H9 (cell line): Measurements from ENCODE around the gene SLC26A2. TPM values are rescaled to one million over a fixed set of nuclear protein-coding genes. Genes with fewer than 3 reads are reported as not detected.

Experiments
- DNase-seq: peaks from one replicate; pipeline ENCODE4 v3.0.0-alpha.2; 2017
- H2AFZ ChIP-seq: one replicate; pipeline ENCODE4 v1.6.1; 2013; ENCODE audit warnings: mild to moderate bottlenecking, low read length, control low read depth, moderate library complexity
- H2AK5ac ChIP-seq: 2 replicates; pipeline ENCODE4 v1.6.1; 2013; ENCODE audit warnings: low read length, control low read depth, mixed read lengths; ENCODE audit not compliant: insufficient read length
- H2BK120ac ChIP-seq: one replicate; pipeline ENCODE4 v1.6.1; 2013; ENCODE audit warnings: low read depth, mild to moderate bottlenecking, low read length, control low read depth, inconsistent platforms; ENCODE audit not compliant: poor library complexity, severe bottlenecking
- H2BK12ac ChIP-seq: 2 replicates; pipeline ENCODE4 v1.6.1; 2013; ENCODE audit warnings: low read length, control low read depth, mixed read lengths, low read depth; ENCODE audit not compliant: insufficient read length
- H2BK15ac ChIP-seq: 2 replicates; pipeline ENCODE4 v1.6.1; 2013; ENCODE audit warnings: low read depth, low read length, control low read depth
- H2BK20ac ChIP-seq: one replicate; pipeline ENCODE4 v1.6.1; 2013; ENCODE audit warnings: low read depth, mild to moderate bottlenecking, low read length, control low read depth, inconsistent platforms; ENCODE audit not compliant: poor library complexity, severe bottlenecking
- H2BK5ac ChIP-seq: 2 replicates; pipeline ENCODE4 v1.6.1; 2013; ENCODE audit warnings: low read length, control low read depth, mixed read lengths; ENCODE audit not compliant: insufficient read length
- H3K14ac ChIP-seq: 2 replicates; pipeline ENCODE4 v1.6.1; 2013; ENCODE audit warnings: low read length, control low read depth; ENCODE audit not compliant: insufficient read depth
- H3K18ac ChIP-seq: 2 replicates; pipeline ENCODE4 v1.6.1; 2013; ENCODE audit warnings: low read depth, mild to moderate bottlenecking, mixed read lengths, low read length, control low read depth; ENCODE audit not compliant: insufficient read length
- H3K23ac ChIP-seq: 2 replicates; pipeline ENCODE4 v1.6.1; 2013; ENCODE audit warnings: low read length, control low read depth, mixed read lengths, low read depth; ENCODE audit not compliant: insufficient read length
- H3K23me2 ChIP-seq: 2 replicates; pipeline ENCODE4 v1.6.1; 2013; ENCODE audit warnings: low read depth, mild to moderate bottlenecking, mixed read lengths, low read length, control low read depth; ENCODE audit not compliant: insufficient read length, poor library complexity, severe bottlenecking
- H3K27ac ChIP-seq: 2 replicates; pipeline ENCODE4 v1.5.1; 2013; ENCODE audit warnings: low read length, control low read depth, mixed read lengths, low read depth; ENCODE audit not compliant: insufficient read length
- H3K27me3 ChIP-seq: 2 replicates; pipeline ENCODE4 v1.6.1; 2013; ENCODE audit warnings: low read length, control low read depth, inconsistent platforms; ENCODE audit not compliant: insufficient read depth
- H3K4ac ChIP-seq: 2 replicates; pipeline ENCODE4 v1.6.1; 2013; ENCODE audit warnings: low read depth, mild to moderate bottlenecking, control low read depth, inconsistent platforms, low read length, moderate library complexity
- H3K4me1 ChIP-seq: 2 replicates; pipeline ENCODE4 v1.6.1; 2013; ENCODE audit warnings: low read length, control low read depth, inconsistent platforms; ENCODE audit not compliant: insufficient read depth
- H3K4me2 ChIP-seq: 2 replicates; pipeline ENCODE4 v1.6.1; 2013; ENCODE audit warnings: low read length, control low read depth, mixed read lengths; ENCODE audit not compliant: insufficient read length, insufficient read depth
- H3K56ac ChIP-seq: 2 replicates; pipeline ENCODE4 v1.6.1; 2013; ENCODE audit warnings: low read depth, mild to moderate bottlenecking, mixed read lengths, low read length, control low read depth; ENCODE audit not compliant: insufficient read length
- H3K79me1 ChIP-seq: 2 replicates; pipeline ENCODE4 v1.6.1; 2013; ENCODE audit warnings: low read depth, mild to moderate bottlenecking, moderate library complexity, low read length, control low read depth, inconsistent platforms; ENCODE audit not compliant: insufficient read depth, poor library complexity, severe bottlenecking
- H3K79me2 ChIP-seq: 2 replicates; pipeline ENCODE4 v1.6.1; 2013; ENCODE audit warnings: low read length, control low read depth, inconsistent platforms; ENCODE audit not compliant: insufficient read depth
- H3K9ac ChIP-seq: 2 replicates; pipeline ENCODE4 v1.6.1; 2013; ENCODE audit warnings: low read length, control low read depth, mixed read lengths; ENCODE audit not compliant: insufficient read length; ENCODE audit errors: extremely low read depth
- H3K9me3 ChIP-seq: one replicate; pipeline ENCODE4 v1.6.1; 2013; ENCODE audit warnings: low read depth, low read length, inconsistent platforms; ENCODE audit not compliant: control insufficient read depth
- H3T11ph ChIP-seq: one replicate; pipeline ENCODE4 v1.6.1; 2013; ENCODE audit warnings: mild to moderate bottlenecking, low read length, control low read depth, inconsistent platforms
- H4K20me1 ChIP-seq: one replicate; pipeline ENCODE4 v1.6.1; 2013; ENCODE audit not compliant: control insufficient read depth, insufficient read length, insufficient read depth
- H4K5ac ChIP-seq: 2 replicates; pipeline ENCODE4 v1.6.1; 2013; ENCODE audit warnings: low read depth, mild to moderate bottlenecking, mixed read lengths, low read length, control low read depth; ENCODE audit not compliant: insufficient read length
- H4K8ac ChIP-seq: replicated peaks from 2 replicates; pipeline ENCODE4 v1.6.1; 2013; ENCODE audit warnings: low read length, control low read depth, mixed read lengths, low read depth; ENCODE audit not compliant: insufficient read length
- H4K91ac ChIP-seq: 2 replicates; pipeline ENCODE4 v1.6.1; 2013; ENCODE audit warnings: low read depth, mild to moderate bottlenecking, moderate library complexity, mixed read lengths, low read length, control low read depth; ENCODE audit not compliant: insufficient read length
- H3K27ac Mint-ChIP-seq, 3 experiments: 2 replicates in 2 of 3; 3 replicates in 1 of 3; pipeline ENCODE4 v1.8.0; 2020 to 2021; ENCODE audit warnings: mixed read lengths in 3 of 3, mild to moderate bottlenecking in 1 of 3, moderate library complexity in 1 of 3
- H3K27me3 Mint-ChIP-seq: 2 replicates; pipeline ENCODE4 v1.8.0; 2021; ENCODE audit warnings: low read depth, mild to moderate bottlenecking, moderate library complexity, mixed read lengths
- H3K36me3 Mint-ChIP-seq, 3 experiments: 2 replicates in 2 of 3; 3 replicates in 1 of 3; pipeline ENCODE4 v1.8.0; 2020 to 2021; ENCODE audit warnings: low read depth in 3 of 3, mixed read lengths in 3 of 3; ENCODE audit not compliant: insufficient read depth in 1 of 3
- H3K4me1 Mint-ChIP-seq, 2 experiments: 2 replicates each; pipeline ENCODE4 v1.8.0; 2020; ENCODE audit warnings: mixed read lengths in 2 of 2
- H3K4me3 Mint-ChIP-seq, 2 experiments: 2 replicates in 1 of 2; 3 replicates in 1 of 2; pipeline ENCODE4 v1.8.0; 2020 to 2021; ENCODE audit warnings: mild to moderate bottlenecking in 2 of 2, mixed read lengths in 2 of 2, moderate library complexity in 1 of 2
- H3K9me3 Mint-ChIP-seq, 2 experiments: 2 replicates in 1 of 2; 3 replicates in 1 of 2; pipeline ENCODE4 v1.8.0; 2020; ENCODE audit warnings: mild to moderate bottlenecking in 2 of 2, mixed read lengths in 2 of 2, moderate library complexity in 1 of 2
- WGBS: extraction: QIAGEN DNeasy Blood & Tissue Kit; methylation state at CpG from one replicate; pipeline ENCODE4 v1.1.7; 2013; ENCODE audit warnings: missing lambda C conversion rate, low lambda C conversion rate, mixed read lengths; ENCODE audit not compliant: insufficient read length; ENCODE audit errors: extremely low coverage; 5-methylcytosine and 5-hydroxymethylcytosine counted together
- total RNA-seq: library from RNA; stranded (reverse); gene quantifications from 2 replicates; pipeline ENCODE4 v1.2.1, GENCODE V29; 2021
- TF ChIP-seq, protein P1 (sequence below): fragments of 200-600 bp; sonication (generic); conservative IDR thresholded peaks from 3 replicates; pipeline ENCODE4 v1.8.0; 2021; ENCODE audit warnings: antibody characterized with exemption, mild to moderate bottlenecking

Gene SLC26A2
- total RNA-seq, 1 experiment from 2014 or later, result 5.9 TPM

DNA sequence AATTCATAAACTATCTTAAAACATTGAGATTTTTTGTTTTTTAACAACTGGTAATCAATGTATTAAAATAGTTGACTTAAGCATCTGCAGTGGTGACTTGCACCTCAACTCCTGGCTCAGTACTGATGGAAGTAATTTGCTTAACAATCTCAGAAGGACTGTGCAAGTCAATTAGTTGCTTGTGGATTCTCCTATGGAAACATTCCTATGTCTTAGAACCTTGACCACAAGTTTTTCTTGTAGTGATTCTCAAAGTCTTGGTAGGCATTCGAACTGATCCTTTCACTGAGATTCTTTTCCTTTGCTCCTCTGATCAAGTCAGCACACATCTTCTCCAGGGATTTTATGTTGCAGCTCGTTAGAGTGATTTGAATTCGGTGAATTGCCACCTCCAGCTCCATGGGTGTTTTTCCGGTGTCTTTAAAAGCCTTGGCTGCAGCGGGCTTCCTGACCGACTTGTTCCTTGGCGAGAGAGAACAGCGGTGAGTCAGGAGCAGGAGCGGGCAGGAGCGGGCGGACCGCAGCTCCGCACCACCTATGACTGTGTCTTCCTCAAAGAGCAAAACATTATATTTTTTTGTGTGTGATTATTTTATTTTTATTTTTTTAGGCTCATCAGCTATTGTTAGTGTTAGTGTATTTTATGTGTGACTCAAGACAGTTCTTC is 61.1 kb downstream of the SLC26A2 start:
- peak overlapping the region; percentile 19 for H3K4me2 ChIP-seq
- no peak overlapping the region for H4K8ac ChIP-seq
- H4K20me1 ChIP-seq, result no peaks in the 10 kb centered on the region
- H2AK5ac ChIP-seq, result no peak overlapping the region
- no peak overlapping the region for H3K56ac ChIP-seq
- H2BK120ac ChIP-seq, result no peak overlapping the region
- no peak overlapping the region for H2BK20ac ChIP-seq
- H3K27ac ChIP-seq, result peak overlapping the region; percentile 36
- H3K9ac ChIP-seq, result no peak overlapping the region
- no CpG with 5 or more reads among the region's 13 CpGs for WGBS
- Mint-ChIP-seq H3K9me3 (no peaks in the 10 kb centered on the region; a peak in 1 of 5 replicates), H3K4me3 (peak overlapping the region in 1 of 2 experiments; percentile 36; a peak in 1 of 5 replicates), H3K27ac (peak overlapping the region; percentile 31 to 90 (median 76); a peak in 6 of 7 replicates), H3K36me3 (peaks cover 18 to 71% (median 62%) of the 10 kb centered on the region in 3 experiments; a peak in 6 of 7 replicates), H3K27me3 (no peaks in the 10 kb centered on the region), H3K4me1 (peaks cover 16 to 24% of the 10 kb centered on the region in 2 experiments)
- H3K23ac ChIP-seq, result no peak overlapping the region
- no peak overlapping the region for H4K91ac ChIP-seq
- H3K23me2 ChIP-seq, result no peaks in the 10 kb centered on the region
- DNase-seq, result peak; percentile 75
- H2AFZ ChIP-seq, result no peak overlapping the region
- H3K4me1 ChIP-seq, result peaks cover 2% of the 10 kb centered on the region; the same call in 1 of the 2 replicates
- no peaks in the 10 kb centered on the region for H3K79me1 ChIP-seq
- no peak overlapping the region for H3K4ac ChIP-seq
- H3K14ac ChIP-seq, result no peak overlapping the region
- H3K18ac ChIP-seq, result no peak overlapping the region
- TF ChIP-seq, protein P1, sequence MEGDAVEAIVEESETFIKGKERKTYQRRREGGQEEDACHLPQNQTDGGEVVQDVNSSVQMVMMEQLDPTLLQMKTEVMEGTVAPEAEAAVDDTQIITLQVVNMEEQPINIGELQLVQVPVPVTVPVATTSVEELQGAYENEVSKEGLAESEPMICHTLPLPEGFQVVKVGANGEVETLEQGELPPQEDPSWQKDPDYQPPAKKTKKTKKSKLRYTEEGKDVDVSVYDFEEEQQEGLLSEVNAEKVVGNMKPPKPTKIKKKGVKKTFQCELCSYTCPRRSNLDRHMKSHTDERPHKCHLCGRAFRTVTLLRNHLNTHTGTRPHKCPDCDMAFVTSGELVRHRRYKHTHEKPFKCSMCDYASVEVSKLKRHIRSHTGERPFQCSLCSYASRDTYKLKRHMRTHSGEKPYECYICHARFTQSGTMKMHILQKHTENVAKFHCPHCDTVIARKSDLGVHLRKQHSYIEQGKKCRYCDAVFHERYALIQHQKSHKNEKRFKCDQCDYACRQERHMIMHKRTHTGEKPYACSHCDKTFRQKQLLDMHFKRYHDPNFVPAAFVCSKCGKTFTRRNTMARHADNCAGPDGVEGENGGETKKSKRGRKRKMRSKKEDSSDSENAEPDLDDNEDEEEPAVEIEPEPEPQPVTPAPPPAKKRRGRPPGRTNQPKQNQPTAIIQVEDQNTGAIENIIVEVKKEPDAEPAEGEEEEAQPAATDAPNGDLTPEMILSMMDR, result no peak
- no peaks in the 10 kb centered on the region for H3K27me3 ChIP-seq
- H2BK5ac ChIP-seq, result no peak overlapping the region
- H3K79me2 ChIP-seq, result no peaks in the 10 kb centered on the region
- H3K9me3 ChIP-seq, result no peaks in the 10 kb centered on the region
- H2BK12ac ChIP-seq, result no peak overlapping the region
- no peak overlapping the region for H2BK15ac ChIP-seq
- no peak overlapping the region for H3T11ph ChIP-seq
- H4K5ac ChIP-seq, result no peak overlapping the region
